ENCODE measurements around the gene CDC42BPG. TPM values are rescaled to one million over a fixed set of nuclear protein-coding genes. Genes with fewer than 3 reads are reported as not detected.

Gene CDC42BPG
- total and polyA plus RNA-seq, 2 of the 8 experiments (the other 6 are each of a cell fraction or from before 2014, with no cell fraction given), result 3.7 to 10.6 TPM

DNA sequence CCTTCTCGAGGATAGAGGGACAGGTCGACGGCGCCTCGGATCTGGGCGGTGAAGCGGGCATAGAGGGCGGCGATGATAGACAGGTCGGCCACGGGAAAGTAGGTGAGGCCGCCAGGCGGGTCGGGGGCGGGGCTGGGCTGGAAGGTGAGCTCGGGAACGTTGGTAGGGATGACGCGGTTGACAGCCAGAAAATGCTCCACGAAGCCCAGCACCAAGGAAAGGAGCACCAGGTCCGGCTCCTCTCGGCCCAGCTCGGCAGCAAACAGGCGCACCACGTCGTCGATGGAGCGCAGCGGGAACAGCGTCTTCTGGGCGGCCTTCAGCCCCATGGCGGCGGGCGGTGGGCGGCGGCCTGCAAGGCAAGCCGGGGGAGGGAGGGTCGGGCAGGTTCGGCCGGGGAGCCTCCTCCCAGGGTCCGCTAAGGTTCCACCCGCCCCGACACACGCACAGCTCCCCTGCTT, 34.6 kb downstream of the CDC42BPG start:
- no peak overlapping the region for H4K8ac ChIP-seq (ENCODE audit: extremely low read depth, insufficient read depth, low read length)
- FAIRE-seq (no peak), DNase-seq (ENCODE audit: low read depth in 1 of 2, low spot score in 2 of 2) (peak in 1 of 2 experiments; percentile 71)
- peak overlapping the region; percentile 91 to 94 for H3K4me2 ChIP-seq (ENCODE audit: insufficient read depth in 1 of 2, low read depth in 2 of 2, low read length in 2 of 2)
- no peaks in the 10 kb centered on the region for H3K9me3 ChIP-seq (ENCODE audit: insufficient read depth in 2 of 2, low read depth in 1 of 2, low read length in 1 of 2)
- ChIA-PET POLR2A (ENCODE audit: partially characterized antibody) (interaction anchor here (0.7 to 2.6 kb wide), 10 partner anchors 12 to 307 kb away, joined by 3 to 13 read pairs (median 3); partner anchors contain the start of genes CDC42BPG, SF1 and ZNHIT2), CTCF (ENCODE audit: partially characterized antibody) (interaction anchor here (0.6 to 4.0 kb wide), 9 partner anchors 13 to 383 kb away, joined by 3 to 24 read pairs (median 4); partner anchors contain the start of gene ARL2)
- no peak overlapping the region for H3K23ac ChIP-seq (ENCODE audit: insufficient read length)
- 5% methylated on average over 15 of the region's 44 CpGs; no CpG with 5 or more reads in 1 of the 2 experiments for WGBS, 2 experiments (ENCODE audit: extremely low coverage in 1 of 2, insufficient coverage in 1 of 2, insufficient read length in 1 of 2, insufficient replicate concordance in 2 of 2, low coverage in 1 of 2, low lambda C conversion rate in 2 of 2, missing lambda C conversion rate in 1 of 2)
- H2BK15ac ChIP-seq (ENCODE audit: low read length), result no peak overlapping the region
- peaks cover 0 to 7% (median 3%) of the 10 kb centered on the region in 4 experiments; a peak in 5 of 7 replicates for H3K4me1 ChIP-seq (replicated peaks in 1 of 4; ENCODE audit: control insufficient read depth in 3 of 4, insufficient read depth in 4 of 4, low read length in 3 of 4)
- H3K14ac ChIP-seq (ENCODE audit: insufficient read length), result no peak overlapping the region
- H3K79me2 ChIP-seq (ENCODE audit: control insufficient read depth in 1 of 2, insufficient read depth in 2 of 2, low read length in 2 of 2), result no peaks in the 10 kb centered on the region; a peak in 1 of 4 replicates
- no peak overlapping the region for H3K18ac ChIP-seq (ENCODE audit: extremely low read depth, low read length)
- TF ChIP-seq FOSL1 (IDR thresholded peaks at IDR 0.05; ENCODE audit: insufficient read depth, low read depth, low read length), result no peak
- TF ChIP-seq POLR2A (IDR thresholded peaks at IDR 0.05; ENCODE audit: control extremely low read depth in 1 of 2, low read depth in 2 of 2, low read length in 2 of 2), result no peak
- no peak for TF ChIP-seq SRF (IDR thresholded peaks at IDR 0.05; ENCODE audit: low read depth, low read length)
- TF ChIP-seq CHD1 (IDR thresholded peaks at IDR 0.05; ENCODE audit: low read depth, low read length), result no peak
- TF ChIP-seq SIN3A (conservative IDR thresholded peaks at IDR 0.05 in 1 of 2, IDR thresholded peaks at IDR 0.05 in 1 of 2; ENCODE audit: low read depth in 1 of 2, low read length in 2 of 2), result peak; percentile 66 to 88; a peak in 3 of 4 replicates
- peak; percentile 32 for TF ChIP-seq KDM4A (IDR thresholded peaks at IDR 0.05; ENCODE audit: low read depth, low read length, severe bottlenecking)
- peak; percentile 27 for TF ChIP-seq ASH2L (IDR thresholded peaks at IDR 0.05; ENCODE audit: low read length)
- peak; percentile 30; the same call in 1 of the 2 replicates for TF ChIP-seq CREB1 (IDR thresholded peaks at IDR 0.05)
- TF ChIP-seq TBP (IDR thresholded peaks at IDR 0.05; ENCODE audit: low read depth, low read length), result 0 out of 2 replicates have a peak, but pooled peaks have one; percentile 9
- no peak overlapping the region for H3K56ac ChIP-seq (replicated peaks; ENCODE audit: insufficient read length, low read depth, low read length)
- H4K5ac ChIP-seq (ENCODE audit: insufficient read length, low read depth, low read length), result no peak overlapping the region
- peaks cover 4 to 10% (median 7%) of the 10 kb centered on the region in 4 experiments; a peak in 6 of 8 replicates for H3K36me3 ChIP-seq (ENCODE audit: control insufficient read depth in 2 of 4, insufficient read depth in 4 of 4, low read length in 3 of 4)
- H2AK5ac ChIP-seq (ENCODE audit: low read depth, low read length), result no peak overlapping the region
- H3K9ac ChIP-seq (replicated peaks in 1 of 4; ENCODE audit: extremely low read depth in 1 of 4, low read depth in 3 of 4, low read length in 3 of 4), result peak overlapping the region in 1 of 4 experiments; percentile 38; a peak in 3 of 7 replicates
- peaks cover 8% of the 10 kb centered on the region; the same call in 1 of the 2 replicates for H3K23me2 ChIP-seq (ENCODE audit: low read depth, low read length)
- H2BK20ac ChIP-seq (ENCODE audit: low read length), result no peak overlapping the region
- peaks cover 0 to 9% of the 10 kb centered on the region in 2 experiments for H4K20me1 ChIP-seq (replicated peaks in 1 of 2; ENCODE audit: control insufficient read depth in 1 of 2, insufficient read depth in 2 of 2, low read length in 2 of 2)
- H4K91ac ChIP-seq (replicated peaks; ENCODE audit: insufficient read length, low read length), result no peak overlapping the region
- H2BK120ac ChIP-seq (replicated peaks; ENCODE audit: low read depth, low read length), result no peak overlapping the region
- no peak overlapping the region; the same call in 1 of the 2 replicates for H2BK5ac ChIP-seq (ENCODE audit: low read depth, low read length)
- H2BK12ac ChIP-seq (ENCODE audit: low read depth, low read length), result no peak overlapping the region
- H3K79me1 ChIP-seq (ENCODE audit: low read depth, low read length), result peaks cover 2% of the 10 kb centered on the region
- H3K4me3 ChIP-seq (ENCODE audit: extremely low read depth in 1 of 4, insufficient read depth in 2 of 4, low read depth in 3 of 4, low read length in 4 of 4), result peak overlapping the region; percentile 64 to 93 (median 81)
- H3K27me3 ChIP-seq (replicated peaks in 1 of 4; ENCODE audit: control insufficient read depth in 3 of 4, extremely low read depth in 1 of 4, insufficient read depth in 3 of 4, low read length in 3 of 4), result no peaks in the 10 kb centered on the region
- no peak overlapping the region for H2AFZ ChIP-seq (ENCODE audit: low read length)
- H3K27ac ChIP-seq (ENCODE audit: low read depth, low read length), result no peak overlapping the region
- H3K4ac ChIP-seq (replicated peaks; ENCODE audit: insufficient read length, low read depth, low read length), result no peak overlapping the region
